Measurements from ENCODE around the gene CD82. TPM values are rescaled to one million over a fixed set of nuclear protein-coding genes. Genes with fewer than 3 reads are reported as not detected.

Gene CD82
- total and polyA plus RNA-seq, 2 of the 8 experiments (the other 6 are each of a cell fraction or from before 2014, with no cell fraction given) = 7.9 to 10.3 TPM

DNA sequence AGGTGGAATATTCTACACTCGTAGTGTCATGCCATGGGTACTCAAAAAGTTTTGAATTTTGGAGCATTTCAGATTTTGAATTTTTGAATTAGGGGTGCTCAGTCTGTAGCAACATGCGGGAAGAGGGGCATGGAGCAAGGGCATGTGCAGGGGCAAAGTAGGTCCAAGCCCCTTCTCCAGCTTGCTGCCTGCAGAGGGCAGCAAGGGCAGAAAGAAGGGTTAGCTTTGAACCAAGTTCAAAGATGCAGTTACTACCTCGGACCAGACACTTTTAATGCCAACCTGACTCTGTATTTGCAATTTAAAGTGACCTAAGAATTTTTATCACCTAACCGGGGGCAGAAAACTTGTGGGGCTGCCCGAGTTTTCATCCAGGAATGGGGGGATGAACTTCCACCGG is 68.2 kb downstream of the CD82 start (continued):
- TF ChIP-seq, protein P1, sequence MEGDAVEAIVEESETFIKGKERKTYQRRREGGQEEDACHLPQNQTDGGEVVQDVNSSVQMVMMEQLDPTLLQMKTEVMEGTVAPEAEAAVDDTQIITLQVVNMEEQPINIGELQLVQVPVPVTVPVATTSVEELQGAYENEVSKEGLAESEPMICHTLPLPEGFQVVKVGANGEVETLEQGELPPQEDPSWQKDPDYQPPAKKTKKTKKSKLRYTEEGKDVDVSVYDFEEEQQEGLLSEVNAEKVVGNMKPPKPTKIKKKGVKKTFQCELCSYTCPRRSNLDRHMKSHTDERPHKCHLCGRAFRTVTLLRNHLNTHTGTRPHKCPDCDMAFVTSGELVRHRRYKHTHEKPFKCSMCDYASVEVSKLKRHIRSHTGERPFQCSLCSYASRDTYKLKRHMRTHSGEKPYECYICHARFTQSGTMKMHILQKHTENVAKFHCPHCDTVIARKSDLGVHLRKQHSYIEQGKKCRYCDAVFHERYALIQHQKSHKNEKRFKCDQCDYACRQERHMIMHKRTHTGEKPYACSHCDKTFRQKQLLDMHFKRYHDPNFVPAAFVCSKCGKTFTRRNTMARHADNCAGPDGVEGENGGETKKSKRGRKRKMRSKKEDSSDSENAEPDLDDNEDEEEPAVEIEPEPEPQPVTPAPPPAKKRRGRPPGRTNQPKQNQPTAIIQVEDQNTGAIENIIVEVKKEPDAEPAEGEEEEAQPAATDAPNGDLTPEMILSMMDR (IDR thresholded peaks at IDR 0.05; ENCODE audit: control extremely low read depth in 1 of 3, insufficient read depth in 1 of 3, low read depth in 1 of 3, low read length in 3 of 3) = peak; percentile 51 to 58 (median 53); a peak in 3 of 4 replicates
- no peak for TF ChIP-seq FOSL1 (IDR thresholded peaks at IDR 0.05; ENCODE audit: insufficient read depth, low read depth, low read length)
- no peak for TF ChIP-seq SUZ12 (IDR thresholded peaks at IDR 0.05; ENCODE audit: low read length)
- no peak for TF ChIP-seq RNF2 (IDR thresholded peaks at IDR 0.05; ENCODE audit: borderline replicate concordance, low read depth, low read length, missing control alignments, poor library complexity, severe bottlenecking)
- no peak for TF ChIP-seq POLR2A (IDR thresholded peaks at IDR 0.05; ENCODE audit: control extremely low read depth in 1 of 2, low read depth in 2 of 2, low read length in 2 of 2)
